OCI-LY7 (cell line): Measurements from ENCODE around the gene CA5A. TPM values are rescaled to one million over a fixed set of nuclear protein-coding genes. Genes with fewer than 3 reads are reported as not detected.

ENCODE experiments used
- BruUV-seq: library from RNA; stranded (reverse); fragments of 400-500 nt; replicated peaks from 2 replicates; lab custom pipeline; 2021; lab: Mats Ljungman, UMichigan
- CTCF ChIA-PET: fragments of 300-600 bp; sonication (Branson Sonifier 250); formaldehyde crosslinking; loops from one replicate; lab custom pipeline; 2022; ENCODE audit warnings: antibody characterized with exemption; ENCODE audit not compliant: unreplicated experiment; lab: Charles Lee
- POLR2A ChIA-PET: fragments of 300-600 bp; sonication (Branson Sonifier 250); formaldehyde crosslinking; loops from one replicate; lab custom pipeline; 2022; ENCODE audit warnings: antibody characterized with exemption; lab: Charles Lee
- DNase-seq: peaks from one replicate; pipeline ENCODE4 v3.0.0-alpha.2; 2015; ENCODE audit warnings: low spot score
- H2AFZ ChIP-seq: fragments of 200-600 bp; sonication (generic), shearing (Covaris generic); 2 replicates; pipeline ENCODE4 v1.6.1; 2014; ENCODE audit warnings: mild to moderate bottlenecking, antibody characterized with exemption, low read length, moderate library complexity
- H3K27ac ChIP-seq: fragments of 200-600 bp; sonication (generic); 2 replicates; pipeline ENCODE4 v1.5.1; 2014; ENCODE audit warnings: mixed run types, low read depth, mild to moderate bottlenecking, moderate library complexity, low read length, inconsistent platforms; ENCODE audit not compliant: poor library complexity, severe bottlenecking
- H3K36me3 ChIP-seq: fragments of 200-600 bp; sonication (generic); 2 replicates; pipeline ENCODE4 v1.6.1; 2014; ENCODE audit warnings: mild to moderate bottlenecking, antibody characterized with exemption, low read length, moderate library complexity, mixed read lengths; ENCODE audit not compliant: insufficient read depth
- H3K4me1 ChIP-seq: fragments of 200-600 bp; sonication (generic); 2 replicates; pipeline ENCODE4 v1.5.1; 2014; ENCODE audit warnings: mild to moderate bottlenecking, low read length; ENCODE audit not compliant: insufficient read depth, poor library complexity, severe bottlenecking
- H3K4me2 ChIP-seq: fragments of 200-600 bp; sonication (generic); 2 replicates; pipeline ENCODE4 v1.6.1; 2014; ENCODE audit warnings: mild to moderate bottlenecking, low read length
- H3K4me3 ChIP-seq: fragments of 200-600 bp; sonication (generic); 2 replicates; pipeline ENCODE4 v1.5.1; 2014; ENCODE audit warnings: mild to moderate bottlenecking, low read depth, low read length; ENCODE audit not compliant: poor library complexity, severe bottlenecking
- H3K79me2 ChIP-seq: fragments of 200-600 bp; sonication (generic); 2 replicates; pipeline ENCODE4 v1.6.1; 2016; ENCODE audit warnings: low read depth, mild to moderate bottlenecking, low read length, moderate library complexity, mixed read lengths; ENCODE audit not compliant: insufficient read depth
- H3K9me2 ChIP-seq: fragments of 200-600 bp; sonication (generic); 2 replicates; pipeline ENCODE4 v1.6.1; 2016; ENCODE audit warnings: mild to moderate bottlenecking, low read length, mixed read lengths; ENCODE audit not compliant: insufficient read depth
- H3K9me3 ChIP-seq: fragments of 200-600 bp; sonication (generic); 2 replicates; pipeline ENCODE4 v1.6.1; 2014; ENCODE audit warnings: mild to moderate bottlenecking, mixed run types, low read length, mixed read lengths
- H4K20me1 ChIP-seq: fragments of 200-600 bp; sonication (generic); 2 replicates; pipeline ENCODE4 v1.6.1; 2014; ENCODE audit warnings: mild to moderate bottlenecking, antibody characterized with exemption, low read length, moderate library complexity, mixed read lengths; ENCODE audit not compliant: insufficient read depth
- EZH2phosphoT487 ChIP-seq: fragments of 200-600 bp; sonication (generic); IDR thresholded peaks from 2 replicates; pipeline ENCODE4 v1.6.1; 2018; ENCODE audit warnings: low read depth, borderline replicate concordance, mild to moderate bottlenecking, mixed run types, antibody characterized with exemption, low read length, moderate library complexity, mixed read lengths
- intact Hi-C: fragments of 100-400 bp; cut with micrococcal nuclease; formaldehyde crosslinking; loops from one replicate; pipeline ENCODE4 v1.10.0; 2022; ENCODE audit not compliant: unreplicated experiment
- total RNA-seq, 2 experiments: library from RNA; depleted of rRNA in 1 of 2; stranded (reverse); fragments of >200 nt in 1 of 2; shearing (Covaris generic) in 1 of 2; gene quantifications; 2 replicates each; pipeline ENCODE4 v1.2.3, GENCODE V29; 2014 to 2022
- TF ChIP-seq, protein P1 (sequence below): fragments of 200-600 bp; sonication (generic); conservative IDR thresholded peaks from 2 replicates; pipeline ENCODE4 v1.5.1; 2014; ENCODE audit warnings: mild to moderate bottlenecking, antibody characterized with exemption, low read length, moderate library complexity, mixed read lengths

CA5A gene
- total RNA-seq, 2 experiments from 2014 or later, result not detected

DNA sequence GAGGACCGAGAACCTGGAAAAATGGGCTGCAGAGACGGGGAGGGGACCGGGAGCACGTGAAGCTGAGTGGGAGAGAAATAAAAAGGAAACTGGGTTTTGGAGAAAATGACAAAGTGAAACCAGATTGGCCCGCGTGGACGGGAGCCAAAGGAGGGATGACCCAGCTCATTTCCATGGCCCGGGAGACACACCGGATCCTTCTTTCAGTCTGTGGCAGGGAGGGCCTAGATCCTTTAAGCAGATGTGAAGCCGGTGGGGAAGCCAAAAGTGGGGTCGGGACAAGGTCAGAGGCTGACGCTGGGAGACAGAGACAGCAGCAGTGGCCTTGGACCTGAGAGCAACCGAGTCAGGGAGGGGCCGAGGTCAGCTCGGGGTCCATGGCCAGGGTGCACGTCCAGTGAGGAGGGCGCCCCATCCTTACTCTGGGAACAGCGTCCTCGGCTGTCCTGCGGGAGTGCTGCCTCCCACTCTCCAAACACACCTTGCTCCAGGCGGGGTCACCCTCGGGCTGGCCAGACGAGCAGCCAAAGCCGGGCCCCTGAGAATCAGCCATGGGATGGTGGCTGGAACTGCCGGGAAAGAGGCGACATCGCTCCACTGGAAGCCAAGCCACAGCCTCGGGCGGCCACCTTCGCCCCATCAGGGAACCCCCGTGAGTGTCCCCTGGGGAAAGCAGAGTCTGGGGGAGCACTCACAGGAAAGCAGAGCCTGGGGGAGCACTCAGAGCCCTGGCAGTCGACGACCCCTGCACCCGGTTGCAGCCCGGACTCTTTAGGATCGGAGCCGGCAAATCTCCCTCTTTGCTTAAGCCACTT is 17.3 kb downstream of the CA5A start:
- POLR2A ChIA-PET, result no interaction called here
- TF ChIP-seq EZH2phosphoT487, result no peak
- TF ChIP-seq, protein P1, sequence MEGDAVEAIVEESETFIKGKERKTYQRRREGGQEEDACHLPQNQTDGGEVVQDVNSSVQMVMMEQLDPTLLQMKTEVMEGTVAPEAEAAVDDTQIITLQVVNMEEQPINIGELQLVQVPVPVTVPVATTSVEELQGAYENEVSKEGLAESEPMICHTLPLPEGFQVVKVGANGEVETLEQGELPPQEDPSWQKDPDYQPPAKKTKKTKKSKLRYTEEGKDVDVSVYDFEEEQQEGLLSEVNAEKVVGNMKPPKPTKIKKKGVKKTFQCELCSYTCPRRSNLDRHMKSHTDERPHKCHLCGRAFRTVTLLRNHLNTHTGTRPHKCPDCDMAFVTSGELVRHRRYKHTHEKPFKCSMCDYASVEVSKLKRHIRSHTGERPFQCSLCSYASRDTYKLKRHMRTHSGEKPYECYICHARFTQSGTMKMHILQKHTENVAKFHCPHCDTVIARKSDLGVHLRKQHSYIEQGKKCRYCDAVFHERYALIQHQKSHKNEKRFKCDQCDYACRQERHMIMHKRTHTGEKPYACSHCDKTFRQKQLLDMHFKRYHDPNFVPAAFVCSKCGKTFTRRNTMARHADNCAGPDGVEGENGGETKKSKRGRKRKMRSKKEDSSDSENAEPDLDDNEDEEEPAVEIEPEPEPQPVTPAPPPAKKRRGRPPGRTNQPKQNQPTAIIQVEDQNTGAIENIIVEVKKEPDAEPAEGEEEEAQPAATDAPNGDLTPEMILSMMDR, result no peak
- intact Hi-C loops, result no loop called here
- Histone ChIP-seq H3K4me2 (no peak overlapping the region), H3K27ac (no peak overlapping the region), H3K9me3 (no peaks in the 10 kb centered on the region), H3K36me3 (no peaks in the 10 kb centered on the region), H3K79me2 (no peaks in the 10 kb centered on the region), H2AFZ (no peak overlapping the region), H4K20me1 (no peaks in the 10 kb centered on the region), H3K9me2 (no peaks in the 10 kb centered on the region), H3K4me1 (no peaks in the 10 kb centered on the region), H3K4me3 (no peak overlapping the region)
- no TSS peak for BruUV-seq
- CTCF ChIA-PET, result no interaction called here
- no peak for DNase-seq

DNA sequence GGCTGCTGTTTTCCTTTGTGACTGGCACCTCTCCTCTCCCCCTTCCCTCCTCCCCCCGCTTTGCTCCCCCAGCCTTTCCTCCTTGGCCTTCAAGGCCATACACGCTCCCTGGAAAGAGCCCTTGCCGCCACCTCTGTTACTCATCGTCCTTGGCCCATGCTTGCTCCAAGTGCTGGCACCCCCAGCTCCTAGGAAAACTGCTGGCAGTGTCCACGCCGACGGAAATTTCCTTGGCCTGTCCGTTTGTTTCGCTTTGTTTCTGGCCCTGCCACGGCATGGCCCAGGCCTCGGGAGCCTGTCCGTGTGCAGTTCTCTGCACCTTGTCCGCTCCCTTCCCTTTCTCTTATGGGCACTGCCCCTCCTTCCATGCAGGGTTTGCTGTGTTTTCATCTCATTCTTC is 18.0 kb downstream of the CA5A start:
- Histone ChIP-seq H3K9me2 (no peaks in the 10 kb centered on the region), H3K36me3 (no peaks in the 10 kb centered on the region), H3K4me3 (no peak overlapping the region), H2AFZ (no peak overlapping the region), H3K27ac (no peak overlapping the region), H3K79me2 (no peaks in the 10 kb centered on the region), H3K4me2 (no peak overlapping the region), H3K9me3 (no peaks in the 10 kb centered on the region), H3K4me1 (no peaks in the 10 kb centered on the region), H4K20me1 (no peaks in the 10 kb centered on the region)
- ChIA-PET CTCF (no interaction called here), POLR2A (no interaction called here)
- no TSS peak for BruUV-seq
- TF ChIP-seq, protein P1, result no peak
- no peak for TF ChIP-seq EZH2phosphoT487
- no peak for DNase-seq
- intact Hi-C loops, result no loop called here

DNA sequence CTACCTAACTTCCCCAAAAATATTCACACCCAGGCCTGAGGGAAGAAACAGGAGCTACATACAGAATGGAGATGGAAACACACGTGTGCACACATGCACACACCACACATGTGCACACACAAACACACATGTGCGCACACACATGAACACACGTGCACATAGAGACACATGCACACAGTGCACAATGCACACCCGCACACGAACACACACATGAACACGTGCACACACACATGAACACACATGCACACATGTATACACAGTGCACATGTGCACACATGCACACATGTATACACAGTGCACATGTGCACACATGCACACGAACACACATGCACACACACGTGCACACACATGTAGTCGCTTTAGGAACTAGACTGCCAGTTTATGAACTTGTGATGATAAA is 18.8 kb downstream of the CA5A start:
- Histone ChIP-seq H3K4me3 (no peak overlapping the region), H3K4me2 (no peak overlapping the region), H3K9me2 (no peaks in the 10 kb centered on the region), H2AFZ (no peak overlapping the region), H3K36me3 (no peaks in the 10 kb centered on the region), H3K27ac (no peak overlapping the region), H3K4me1 (no peaks in the 10 kb centered on the region), H3K9me3 (no peaks in the 10 kb centered on the region), H4K20me1 (no peaks in the 10 kb centered on the region), H3K79me2 (no peaks in the 10 kb centered on the region)
- intact Hi-C loops, result no loop called here
- ChIA-PET POLR2A (no interaction called here), CTCF (no interaction called here)
- no peak for DNase-seq
- BruUV-seq, result no TSS peak
- TF ChIP-seq, protein P1, result no peak
- TF ChIP-seq EZH2phosphoT487, result no peak
